ENCODE data around the gene TAF1. TPM values are rescaled to one million over a fixed set of nuclear protein-coding genes. Genes with fewer than 3 reads are reported as not detected.
"Not testable (repeated sequence)": the region's sequence is repeated elsewhere in the genome, so short reads cannot be mapped to it uniquely, and the experiment has no call there.

The TAF1 gene
- total RNA-seq, 6 donors from 2014 or later, result 29.3 to 307 (median 55.3) TPM

DNA sequence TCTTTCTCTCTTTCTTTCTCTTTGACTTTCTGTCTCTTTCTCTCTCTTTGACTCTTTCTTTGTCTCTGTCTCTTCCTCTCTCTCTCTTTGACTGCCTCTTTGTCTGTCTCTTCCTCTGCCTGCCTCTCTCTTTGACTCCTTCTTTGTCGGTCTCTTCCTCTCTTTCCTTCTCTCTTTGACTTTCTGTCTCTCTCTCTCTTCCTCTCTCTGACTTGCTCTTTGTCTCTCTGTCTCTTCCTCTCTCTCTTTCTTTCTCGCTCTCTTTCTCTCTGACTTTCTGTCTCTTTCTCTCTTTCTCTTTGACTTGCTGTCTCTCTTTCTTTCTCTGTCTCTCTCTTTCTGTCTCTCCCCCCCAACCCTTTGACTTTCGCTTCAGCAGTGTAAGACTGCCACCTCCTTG lies 130.3 kb downstream of the TAF1 start:
- DNase-seq (no peak), ATAC-seq (ENCODE audit: low FRiP score in 2 of 2) (no peak)
- 82 to 95% methylated on average over 3 of the region's 3 CpGs for WGBS, 2 donors
- no peaks in the 10 kb centered on the region for H3K36me3 ChIP-seq
- H3K9me3 ChIP-seq, result no peaks in the 10 kb centered on the region
- H3K27me3 ChIP-seq, result no peaks in the 10 kb centered on the region
- no peaks in the 10 kb centered on the region for H3K4me1 ChIP-seq
- TF ChIP-seq POLR2A (IDR thresholded peaks at IDR 0.05) (no peak), EP300 (IDR thresholded peaks at IDR 0.05) (no peak), POLR2AphosphoS5 (IDR thresholded peaks at IDR 0.05) (no peak)
- TF ChIP-seq, protein P1, sequence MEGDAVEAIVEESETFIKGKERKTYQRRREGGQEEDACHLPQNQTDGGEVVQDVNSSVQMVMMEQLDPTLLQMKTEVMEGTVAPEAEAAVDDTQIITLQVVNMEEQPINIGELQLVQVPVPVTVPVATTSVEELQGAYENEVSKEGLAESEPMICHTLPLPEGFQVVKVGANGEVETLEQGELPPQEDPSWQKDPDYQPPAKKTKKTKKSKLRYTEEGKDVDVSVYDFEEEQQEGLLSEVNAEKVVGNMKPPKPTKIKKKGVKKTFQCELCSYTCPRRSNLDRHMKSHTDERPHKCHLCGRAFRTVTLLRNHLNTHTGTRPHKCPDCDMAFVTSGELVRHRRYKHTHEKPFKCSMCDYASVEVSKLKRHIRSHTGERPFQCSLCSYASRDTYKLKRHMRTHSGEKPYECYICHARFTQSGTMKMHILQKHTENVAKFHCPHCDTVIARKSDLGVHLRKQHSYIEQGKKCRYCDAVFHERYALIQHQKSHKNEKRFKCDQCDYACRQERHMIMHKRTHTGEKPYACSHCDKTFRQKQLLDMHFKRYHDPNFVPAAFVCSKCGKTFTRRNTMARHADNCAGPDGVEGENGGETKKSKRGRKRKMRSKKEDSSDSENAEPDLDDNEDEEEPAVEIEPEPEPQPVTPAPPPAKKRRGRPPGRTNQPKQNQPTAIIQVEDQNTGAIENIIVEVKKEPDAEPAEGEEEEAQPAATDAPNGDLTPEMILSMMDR (IDR thresholded peaks at IDR 0.05), result no peak
- H3K27ac ChIP-seq, result no peak overlapping the region
- no peak overlapping the region for H3K4me3 ChIP-seq

DNA sequence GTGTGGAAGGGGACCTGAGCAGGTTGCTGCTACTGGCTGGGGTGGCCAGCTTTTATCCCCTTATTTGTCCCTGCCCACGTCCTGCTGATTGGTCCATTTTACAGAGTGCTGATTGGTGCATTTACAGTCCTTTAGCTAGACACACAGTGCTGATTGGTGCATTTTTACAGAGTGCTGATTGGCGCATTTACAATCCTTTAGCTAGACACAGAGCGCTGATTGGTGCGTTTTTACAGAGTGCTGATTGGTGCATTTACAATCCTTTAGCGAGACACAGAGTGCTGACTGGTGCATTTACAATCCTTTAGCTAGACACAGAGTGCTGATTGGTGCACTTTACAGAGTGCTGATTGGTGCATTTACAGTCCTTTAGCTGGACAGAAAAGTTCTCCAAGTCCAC lies 135.9 kb downstream of the TAF1 start:
- H3K9me3 ChIP-seq; H3K27me3 ChIP-seq; DNase-seq; H3K27ac ChIP-seq; ATAC-seq (ENCODE audit: low FRiP score in 2 of 2); H3K4me1 ChIP-seq; H3K36me3 ChIP-seq; H3K4me3 ChIP-seq: not testable (repeated sequence)
- 89% methylated on average over 1 to 5 of the region's 5 CpGs for WGBS, 2 donors

DNA sequence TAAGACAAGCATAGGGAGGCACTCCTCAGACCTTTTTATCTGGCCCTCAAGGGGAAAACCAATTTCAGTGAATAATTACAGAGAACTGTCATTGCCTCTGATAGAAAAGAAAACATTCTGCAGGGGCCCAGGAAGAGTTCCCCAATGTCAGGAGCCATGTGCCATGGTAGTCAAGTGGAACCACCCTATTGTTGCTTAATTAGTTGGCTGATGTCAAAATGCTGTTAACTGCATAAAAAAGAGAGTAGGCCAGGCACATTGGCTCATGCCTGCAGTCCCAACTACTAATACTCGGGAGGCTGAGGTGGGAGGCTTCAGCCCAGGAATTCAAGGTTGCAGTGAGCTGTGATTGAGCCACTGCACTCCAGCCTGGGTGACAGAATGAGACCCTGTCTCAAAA lies 138.2 kb downstream of the TAF1 start:
- no peak overlapping the region for H3K4me3 ChIP-seq
- H3K36me3 ChIP-seq, result no peaks in the 10 kb centered on the region
- TF ChIP-seq, protein P1 (IDR thresholded peaks at IDR 0.05), result no peak
- TF ChIP-seq POLR2A (IDR thresholded peaks at IDR 0.05) (no peak), EP300 (IDR thresholded peaks at IDR 0.05) (no peak), POLR2AphosphoS5 (IDR thresholded peaks at IDR 0.05) (no peak)
- 67 to 75% methylated on average over 1 of the region's 1 CpG for WGBS, 2 donors
- no peak for DNase-seq
- H3K9me3 ChIP-seq, result no peaks in the 10 kb centered on the region
- no peak for ATAC-seq (ENCODE audit: low FRiP score in 2 of 2)
- H3K27ac ChIP-seq, result no peak overlapping the region
- H3K27me3 ChIP-seq, result no peaks in the 10 kb centered on the region
- no peaks in the 10 kb centered on the region for H3K4me1 ChIP-seq

DNA sequence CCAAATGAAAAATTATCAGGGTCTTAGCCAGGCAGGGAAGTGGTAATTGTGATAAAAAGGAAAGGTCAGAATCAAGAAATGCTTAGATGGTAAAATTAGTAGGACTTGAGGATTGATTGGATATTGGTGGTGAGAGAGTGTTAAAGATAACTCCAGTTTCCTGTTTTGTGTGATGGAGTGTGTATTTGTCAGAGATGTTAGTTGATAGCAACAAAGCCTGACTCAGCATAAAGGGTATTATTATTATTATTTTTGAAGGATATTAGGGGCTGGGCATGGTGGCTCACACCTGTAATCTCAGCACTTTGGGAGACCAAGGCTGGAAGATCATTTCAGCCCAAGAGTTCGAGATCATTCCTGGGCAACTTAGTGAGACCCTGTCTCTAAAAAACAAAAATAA lies 143.1 kb downstream of the TAF1 start:
- no peaks in the 10 kb centered on the region for H3K4me1 ChIP-seq
- H3K36me3 ChIP-seq, result no peaks in the 10 kb centered on the region
- no peaks in the 10 kb centered on the region for H3K27me3 ChIP-seq
- 67 to 73% methylated on average over 1 of the region's 1 CpG for whole genome bisulfite sequencing, 2 donors
- no peak overlapping the region for H3K27ac ChIP-seq
- TF ChIP-seq, protein P1 (IDR thresholded peaks at IDR 0.05), result no peak
- TF ChIP-seq EP300 (IDR thresholded peaks at IDR 0.05), result no peak
- TF ChIP-seq POLR2AphosphoS5 (IDR thresholded peaks at IDR 0.05), result no peak
- TF ChIP-seq POLR2A (IDR thresholded peaks at IDR 0.05), result no peak
- ATAC-seq (ENCODE audit: low FRiP score in 2 of 2), result no peak
- H3K4me3 ChIP-seq, result no peak overlapping the region
- no peak for DNase-seq
- no peaks in the 10 kb centered on the region for H3K9me3 ChIP-seq

DNA sequence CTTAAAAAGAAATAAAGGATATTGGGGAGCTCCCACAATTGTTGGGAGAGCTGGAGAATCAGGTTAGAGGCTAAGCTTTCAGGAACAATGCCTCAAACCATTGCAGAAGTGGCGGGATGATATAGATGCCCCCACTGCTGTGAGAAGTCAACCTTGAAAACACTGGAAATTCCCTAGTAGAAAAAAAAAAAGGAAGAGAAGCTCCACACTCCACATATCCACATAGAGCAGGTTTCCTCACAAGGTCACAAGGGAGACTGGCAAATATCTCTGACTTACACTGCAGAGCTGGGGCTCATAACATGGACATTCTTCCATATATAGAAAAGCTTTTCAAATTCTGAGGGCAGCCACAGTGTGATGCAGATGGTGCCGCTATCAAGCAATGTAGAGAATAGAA lies 144.0 kb downstream of the TAF1 start:
- TF ChIP-seq POLR2AphosphoS5 (IDR thresholded peaks at IDR 0.05), result no peak
- no peak for TF ChIP-seq EP300 (IDR thresholded peaks at IDR 0.05)
- no peak for TF ChIP-seq POLR2A (IDR thresholded peaks at IDR 0.05)
- TF ChIP-seq, protein P1 (IDR thresholded peaks at IDR 0.05), result no peak
- H3K27me3 ChIP-seq, result no peaks in the 10 kb centered on the region
- WGBS, 2 donors, result 96 to 100% methylated on average over 2 of the region's 2 CpGs
- peaks cover 0 to 4% (median 0%) of the 10 kb centered on the region in 4 donors for H3K4me1 ChIP-seq
- no peaks in the 10 kb centered on the region for H3K9me3 ChIP-seq
- no peak overlapping the region for H3K27ac ChIP-seq
- H3K4me3 ChIP-seq, result no peak overlapping the region
- ATAC-seq (ENCODE audit: low FRiP score in 2 of 2), result no peak
- DNase-seq, result no peak
- no peaks in the 10 kb centered on the region for H3K36me3 ChIP-seq

DNA sequence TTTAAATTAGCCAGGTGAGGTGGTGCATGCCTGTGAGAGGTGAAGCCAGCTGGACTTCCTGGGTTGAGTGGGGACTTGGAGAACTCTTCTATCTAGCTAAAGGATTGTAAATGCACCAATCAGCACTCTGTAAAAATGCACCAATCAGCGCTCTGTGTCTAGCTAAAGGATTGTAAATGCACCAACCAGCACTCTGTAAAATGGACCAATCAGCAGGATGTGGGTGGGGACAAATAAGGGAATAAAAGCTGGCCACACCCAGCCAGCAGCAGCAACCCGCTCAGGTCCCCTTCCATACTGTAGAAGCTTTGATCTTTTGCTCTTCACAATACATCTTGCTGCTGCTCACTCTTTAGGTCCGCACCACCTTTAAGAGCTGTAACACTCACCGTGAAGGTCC lies 147.6 kb downstream of the TAF1 start:
- not testable (repeated sequence) for H3K36me3 ChIP-seq; DNase-seq; H3K27ac ChIP-seq; H3K27me3 ChIP-seq; H3K9me3 ChIP-seq; H3K4me3 ChIP-seq; ATAC-seq (ENCODE audit: low FRiP score in 2 of 2); H3K4me1 ChIP-seq
- WGBS, 2 donors, result 91 to 100% methylated on average over 3 to 4 of the region's 4 CpGs
